Rectal smooth muscle tissue (tissue), 1 donor: ENCODE measurements around the gene ANKIB1.
A peak's percentile ranks its signal among the peaks of the same experiment; 100 is the strongest.
"Not testable (repeated sequence)": the region's sequence is repeated elsewhere in the genome, so short reads cannot be mapped to it uniquely, and the experiment has no call there.

Experiments used
- H3K27ac ChIP-seq: one replicate; pipeline ENCODE4 v1.7.0; 2013; ENCODE audit warnings: low read depth, low read length, inconsistent platforms
- H3K27me3 ChIP-seq: one replicate; pipeline ENCODE4 v1.7.0; 2013; ENCODE audit warnings: low read length; ENCODE audit not compliant: control insufficient read depth, insufficient read depth
- H3K36me3 ChIP-seq: one replicate; pipeline ENCODE4 v1.7.0; 2013; ENCODE audit warnings: low read length; ENCODE audit not compliant: control insufficient read depth, insufficient read depth
- H3K4me1 ChIP-seq: one replicate; pipeline ENCODE4 v1.7.0; 2013; ENCODE audit warnings: low read length; ENCODE audit not compliant: control insufficient read depth, insufficient read depth
- H3K4me3 ChIP-seq: one replicate; pipeline ENCODE4 v1.7.0; 2013; ENCODE audit warnings: low read length
- H3K9ac ChIP-seq: one replicate; pipeline ENCODE4 v1.7.0; 2013; ENCODE audit warnings: low read length

Gene ANKIB1

DNA sequence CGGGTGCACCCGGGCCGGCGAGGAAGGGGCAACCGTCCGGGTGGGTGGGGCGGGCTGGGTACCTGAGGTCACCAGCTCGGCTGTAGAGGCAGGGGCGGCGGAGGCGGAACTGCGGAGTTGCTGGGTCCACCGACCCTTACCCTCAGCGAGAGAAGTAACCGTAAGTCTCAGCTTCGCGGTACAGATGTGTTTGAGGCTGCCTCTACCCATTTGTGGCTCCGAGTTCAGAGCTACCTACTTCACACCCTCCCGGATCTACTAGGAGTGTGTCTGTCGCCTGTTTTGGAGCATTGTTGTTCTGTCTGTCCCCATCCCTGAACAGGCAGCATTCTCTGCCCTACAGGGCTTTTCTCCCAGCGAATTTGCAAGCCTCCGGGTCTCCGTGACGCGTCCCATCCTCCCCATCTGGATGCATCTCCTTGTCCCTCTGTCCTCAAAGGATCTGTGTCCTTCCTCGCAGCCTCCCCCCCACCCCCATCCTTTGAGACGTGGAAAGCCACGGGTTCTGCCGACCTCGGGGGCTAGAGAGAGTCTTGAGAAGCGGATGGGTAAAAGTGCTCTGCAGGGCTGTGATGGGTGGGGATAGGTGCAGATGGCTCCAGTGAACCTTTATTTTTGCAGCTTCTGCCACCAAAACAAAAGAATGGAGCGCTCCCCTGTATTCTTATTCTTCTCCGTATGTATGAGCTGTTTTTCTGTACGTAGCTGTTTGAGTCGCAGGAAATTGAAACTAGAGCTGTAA lies 757 bp downstream of the ANKIB1 start:
- no peaks in the 10 kb centered on the region for H3K36me3 ChIP-seq
- H3K27me3 ChIP-seq: no peaks in the 10 kb centered on the region
- H3K4me3 ChIP-seq: peak overlapping the region; percentile 71
- peaks cover 13% of the 10 kb centered on the region for H3K4me1 ChIP-seq
- H3K27ac ChIP-seq: peak overlapping the region; percentile 79
- H3K9ac ChIP-seq: peak overlapping the region; percentile 63

DNA sequence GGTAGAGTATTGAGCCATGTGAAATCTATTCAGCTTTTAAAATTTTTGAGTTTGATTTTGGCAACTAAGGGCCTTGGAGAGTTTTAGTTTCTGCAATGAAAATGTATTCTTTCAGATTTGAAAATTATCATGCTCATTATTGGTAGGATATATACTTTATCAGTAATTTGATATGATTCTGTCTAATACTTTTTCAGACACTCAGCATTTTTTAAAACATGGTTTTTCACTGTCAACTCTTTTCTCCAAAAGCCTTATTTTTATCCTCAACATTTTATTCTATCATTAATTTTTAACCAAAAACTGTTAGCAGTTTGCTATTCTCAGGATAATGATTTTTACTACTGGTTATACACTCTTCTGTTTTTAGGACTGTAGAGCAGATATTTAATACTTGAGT lies 4.8 kb downstream of the ANKIB1 start:
- no peaks in the 10 kb centered on the region for H3K27me3 ChIP-seq
- peaks cover 7% of the 10 kb centered on the region for H3K4me1 ChIP-seq
- no peak overlapping the region for H3K27ac ChIP-seq
- H3K4me3 ChIP-seq: no peak overlapping the region
- H3K36me3 ChIP-seq: no peaks in the 10 kb centered on the region
- no peak overlapping the region for H3K9ac ChIP-seq

DNA sequence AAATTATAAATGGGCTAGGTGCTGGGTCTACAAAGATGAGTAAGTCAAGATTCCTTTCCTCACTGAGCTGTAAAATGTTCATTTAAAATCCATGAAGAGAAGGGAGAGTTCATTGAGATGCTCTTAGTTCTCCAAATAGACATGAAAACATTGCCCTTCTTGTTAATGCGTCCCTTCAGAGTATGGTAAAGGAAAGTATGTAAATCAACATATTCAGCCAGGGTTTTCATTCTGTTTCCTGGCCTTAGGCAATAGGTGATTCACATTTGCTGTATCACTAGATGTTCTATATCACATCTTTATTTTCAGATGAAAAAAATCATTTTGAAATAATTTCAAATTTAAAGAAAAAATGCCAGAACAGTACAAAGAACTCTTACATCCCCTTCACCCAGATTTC lies 5.4 kb downstream of the ANKIB1 start:
- H3K27me3 ChIP-seq: no peaks in the 10 kb centered on the region
- no peaks in the 10 kb centered on the region for H3K36me3 ChIP-seq
- H3K27ac ChIP-seq: no peak overlapping the region
- no peak overlapping the region for H3K4me3 ChIP-seq
- no peak overlapping the region for H3K9ac ChIP-seq
- peaks cover 7% of the 10 kb centered on the region for H3K4me1 ChIP-seq

DNA sequence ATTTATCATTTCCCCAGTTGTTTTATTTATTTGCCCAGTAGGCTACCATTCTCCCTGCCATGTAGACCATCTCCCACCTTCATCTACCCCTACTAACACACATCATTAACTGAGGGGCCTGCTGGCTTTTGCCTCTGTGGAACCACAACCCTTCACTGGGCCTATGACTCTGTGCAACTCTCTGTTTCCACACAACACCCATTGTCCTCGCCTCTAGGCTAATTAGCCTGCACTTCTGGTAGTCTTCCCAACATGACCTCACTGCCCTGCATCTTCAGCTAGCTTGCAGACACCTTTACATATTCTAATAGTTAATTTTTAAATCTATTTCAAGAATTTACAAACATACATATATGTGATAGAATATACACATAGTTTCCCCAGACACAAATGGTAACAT lies 7.5 kb downstream of the ANKIB1 start:
- H3K27me3 ChIP-seq: no peaks in the 10 kb centered on the region
- no peaks in the 10 kb centered on the region for H3K36me3 ChIP-seq
- no peak overlapping the region for H3K9ac ChIP-seq
- H3K27ac ChIP-seq: no peak overlapping the region
- H3K4me1 ChIP-seq: no peaks in the 10 kb centered on the region
- H3K4me3 ChIP-seq: no peak overlapping the region

DNA sequence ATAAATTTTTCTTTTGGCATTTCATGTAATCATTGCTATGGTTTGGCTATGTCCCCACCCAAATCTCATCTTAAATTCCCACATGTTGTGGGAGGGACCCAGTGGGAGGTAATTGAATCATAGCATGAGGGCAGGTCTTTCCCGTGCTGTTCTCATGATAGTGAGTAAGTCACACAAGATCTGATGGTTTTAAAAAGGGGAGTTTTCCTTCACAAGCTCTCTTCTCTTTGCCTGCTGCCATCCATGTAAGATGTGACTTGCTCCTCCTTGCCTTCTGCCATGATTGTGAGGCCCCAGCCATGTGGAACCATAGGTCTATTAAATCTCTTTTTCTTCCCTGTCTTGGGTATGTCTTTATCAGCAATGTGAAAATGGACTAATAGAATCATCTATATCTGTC lies 9.0 kb downstream of the ANKIB1 start:
- H3K27ac ChIP-seq, H3K4me3 ChIP-seq, H3K36me3 ChIP-seq, H3K9ac ChIP-seq, H3K27me3 ChIP-seq, H3K4me1 ChIP-seq: not testable (repeated sequence)

DNA sequence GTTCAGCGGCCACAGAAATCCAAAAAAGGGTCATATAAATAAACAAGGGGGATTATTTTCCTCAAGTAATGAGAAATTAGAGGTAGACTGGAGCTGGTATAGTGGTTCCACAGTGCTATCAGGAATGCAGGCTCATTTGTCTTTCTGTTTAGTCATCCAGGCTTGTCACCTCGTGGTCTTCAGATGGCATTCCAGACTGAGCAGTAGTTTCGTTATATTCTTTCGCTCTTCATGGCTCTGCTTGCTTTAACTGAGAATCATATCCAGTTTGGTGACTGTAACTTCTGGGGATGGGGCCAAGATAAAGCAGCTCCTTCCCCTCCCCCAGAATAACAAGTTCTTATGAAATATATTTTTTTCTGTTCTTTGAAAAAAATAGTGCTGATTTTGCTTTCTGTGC lies 9.5 kb downstream of the ANKIB1 start:
- no peaks in the 10 kb centered on the region for H3K36me3 ChIP-seq
- H3K4me3 ChIP-seq: no peak overlapping the region
- no peak overlapping the region for H3K9ac ChIP-seq
- H3K27ac ChIP-seq: no peak overlapping the region
- no peaks in the 10 kb centered on the region for H3K27me3 ChIP-seq
- no peaks in the 10 kb centered on the region for H3K4me1 ChIP-seq

DNA sequence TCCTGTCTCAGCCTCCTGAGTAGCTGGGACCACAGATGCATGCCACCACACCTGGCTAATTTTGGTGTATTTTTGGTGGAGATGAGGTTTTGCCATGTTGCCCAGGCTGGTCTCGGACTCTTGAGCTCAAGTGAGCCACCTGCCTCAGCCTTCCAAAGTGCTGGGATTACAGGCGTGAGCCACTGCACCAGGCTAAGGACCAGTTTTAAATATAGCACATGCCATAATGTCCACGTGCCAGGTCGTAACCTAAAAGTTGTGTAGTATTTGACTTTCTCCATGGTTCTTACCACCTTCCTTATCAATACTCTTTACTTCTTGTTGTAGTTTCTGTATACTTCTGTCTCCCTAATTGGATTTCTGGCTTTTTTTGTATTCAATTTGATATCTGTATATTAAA lies 13.3 kb downstream of the ANKIB1 start:
- Histone ChIP-seq H3K27me3 (no peaks in the 10 kb centered on the region), H3K27ac (no peak overlapping the region), H3K4me1 (no peaks in the 10 kb centered on the region), H3K4me3 (no peak overlapping the region), H3K36me3 (no peaks in the 10 kb centered on the region), H3K9ac (no peak overlapping the region)

DNA sequence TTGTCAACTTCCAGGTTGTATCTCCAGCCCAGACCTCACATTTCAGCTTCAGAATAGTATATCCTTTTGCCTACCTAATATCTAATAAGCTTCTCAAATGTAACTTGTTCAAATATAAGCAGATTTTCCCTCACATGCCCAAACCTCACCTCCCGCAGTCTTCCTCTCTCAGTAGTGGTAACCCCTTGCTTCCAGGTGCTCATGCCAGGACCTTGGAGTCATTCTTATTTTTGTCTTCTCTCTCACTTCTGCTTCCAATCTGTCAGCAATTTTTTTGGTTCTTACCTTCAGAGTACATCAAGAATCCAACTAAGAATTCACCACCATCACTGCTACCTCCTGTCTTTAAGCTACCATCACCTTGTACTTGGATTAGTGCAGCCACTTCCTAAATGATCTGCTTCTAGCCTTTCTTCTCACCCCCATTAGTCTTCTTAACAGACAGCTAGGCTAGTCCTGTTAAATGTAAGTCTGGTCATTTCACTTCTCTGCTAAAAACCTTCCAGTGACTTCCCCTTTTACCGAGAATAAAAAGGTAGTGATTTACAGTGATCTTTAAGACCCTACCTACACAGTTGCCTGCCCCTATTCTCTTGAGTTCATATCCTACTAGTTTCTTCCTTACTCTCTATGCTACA lies 14.0 kb downstream of the ANKIB1 start:
- Histone ChIP-seq H3K9ac (no peak overlapping the region), H3K4me3 (no peak overlapping the region), H3K4me1 (no peaks in the 10 kb centered on the region), H3K36me3 (no peaks in the 10 kb centered on the region), H3K27me3 (no peaks in the 10 kb centered on the region), H3K27ac (no peak overlapping the region)

DNA sequence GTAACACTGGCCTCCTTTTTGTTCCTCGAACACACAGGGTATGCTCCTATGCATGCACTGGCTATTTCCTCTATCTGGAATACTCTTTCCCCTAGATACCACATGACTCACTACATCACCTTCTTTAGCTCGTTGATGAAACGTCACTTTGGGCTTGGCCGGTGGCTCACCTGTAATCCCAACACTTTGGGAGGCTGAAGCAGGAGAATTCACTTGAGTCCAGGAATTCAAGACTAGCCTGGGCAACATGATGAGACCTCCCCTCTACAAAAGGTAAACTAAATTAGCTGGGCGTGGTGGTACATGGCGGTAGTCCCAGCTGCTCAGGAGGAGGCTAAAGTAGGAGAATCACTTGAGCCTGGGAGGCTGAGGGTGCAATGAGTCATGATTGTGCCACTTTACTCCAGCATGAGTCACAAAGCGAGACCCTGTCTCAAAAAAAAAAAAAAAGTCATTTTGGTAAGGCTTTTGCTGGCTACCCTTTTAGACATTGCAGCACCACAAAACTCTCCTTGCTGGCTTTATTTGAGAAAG lies 14.5 kb downstream of the ANKIB1 start:
- Histone ChIP-seq H3K4me1 (no peaks in the 10 kb centered on the region), H3K27me3 (no peaks in the 10 kb centered on the region), H3K36me3 (no peaks in the 10 kb centered on the region), H3K9ac (no peak overlapping the region), H3K27ac (no peak overlapping the region), H3K4me3 (no peak overlapping the region)

DNA sequence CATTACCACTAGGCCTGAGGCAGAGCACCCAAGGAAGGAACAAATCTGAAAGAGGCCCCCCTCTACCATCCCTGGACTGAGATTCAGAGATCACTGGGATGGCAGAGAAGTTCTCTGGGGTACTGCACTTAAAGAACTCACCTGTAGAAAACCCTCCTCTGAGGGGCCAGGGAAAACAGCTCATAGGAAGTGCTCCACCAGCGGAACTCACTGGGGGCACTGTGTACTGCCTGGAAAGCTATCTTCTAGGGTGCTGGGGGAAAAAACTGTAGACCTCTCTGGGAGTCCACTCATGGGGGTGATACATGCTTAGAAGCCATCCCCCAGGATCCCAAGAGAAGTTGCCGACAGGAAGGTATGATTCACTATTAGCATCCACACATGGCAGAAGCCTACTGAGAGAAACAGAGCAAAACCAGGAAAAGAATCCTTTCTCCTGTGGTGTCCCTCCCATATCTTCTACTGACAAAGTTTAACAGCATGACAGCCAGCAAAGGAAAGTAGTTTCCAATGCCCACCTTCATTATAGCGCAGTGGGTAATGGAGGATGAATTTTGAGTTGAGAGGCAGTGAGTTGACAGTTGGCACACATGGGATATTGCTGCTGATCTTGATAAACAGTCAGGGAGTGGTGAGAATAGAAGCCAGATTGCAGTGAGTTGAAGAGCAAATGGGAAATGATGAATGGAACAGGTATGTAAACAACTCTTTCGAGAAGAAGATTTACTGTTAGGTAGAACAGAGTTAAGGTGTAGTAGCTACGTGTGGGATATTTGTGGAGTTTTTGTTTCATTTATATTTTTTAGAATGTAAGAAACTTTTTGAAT lies 20.9 kb downstream of the ANKIB1 start:
- no peaks in the 10 kb centered on the region for H3K4me1 ChIP-seq
- no peak overlapping the region for H3K4me3 ChIP-seq
- H3K27me3 ChIP-seq: no peaks in the 10 kb centered on the region
- H3K9ac ChIP-seq: no peak overlapping the region
- H3K27ac ChIP-seq: no peak overlapping the region
- H3K36me3 ChIP-seq: no peaks in the 10 kb centered on the region

DNA sequence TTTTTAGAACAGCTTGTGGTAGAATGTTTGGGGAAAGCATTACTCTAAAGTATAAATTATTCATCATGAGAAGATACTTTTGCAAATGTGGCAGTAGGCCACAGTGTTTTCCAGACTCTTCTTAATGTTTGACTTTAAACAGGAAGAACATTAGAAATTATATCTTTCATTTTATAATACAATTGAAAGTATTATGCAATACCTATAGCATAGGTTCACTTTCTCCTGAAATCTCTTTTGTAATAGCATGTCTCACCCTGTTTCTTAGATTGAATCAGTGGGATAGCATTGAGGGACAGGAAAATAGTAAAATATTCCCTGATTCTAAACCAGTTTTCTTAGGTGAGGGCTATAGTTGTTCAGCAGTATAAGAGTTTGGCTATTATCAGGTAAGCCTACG lies 23.1 kb downstream of the ANKIB1 start:
- no peaks in the 10 kb centered on the region for H3K36me3 ChIP-seq
- H3K27ac ChIP-seq: no peak overlapping the region
- no peaks in the 10 kb centered on the region for H3K4me1 ChIP-seq
- no peaks in the 10 kb centered on the region for H3K27me3 ChIP-seq
- H3K4me3 ChIP-seq: no peak overlapping the region
- H3K9ac ChIP-seq: no peak overlapping the region

DNA sequence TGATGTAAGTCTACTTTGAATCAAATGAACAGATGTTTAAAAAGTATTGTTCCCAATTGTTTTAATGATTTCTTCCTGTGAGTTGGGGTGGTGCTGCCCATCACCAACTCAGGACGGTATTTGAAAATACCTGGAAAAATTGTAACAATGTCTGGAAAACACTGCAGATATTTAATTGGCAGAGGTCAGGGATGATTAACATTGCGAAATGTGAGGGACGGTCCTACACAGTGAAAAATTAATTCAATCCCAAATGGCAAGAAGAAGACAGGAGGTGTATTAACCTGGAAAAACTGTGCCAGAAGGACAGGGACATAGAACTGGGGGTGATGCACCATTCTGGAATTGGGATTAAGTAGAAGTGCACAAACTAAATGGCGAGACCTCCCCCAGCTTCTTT lies 29.6 kb downstream of the ANKIB1 start:
- no peak overlapping the region for H3K9ac ChIP-seq
- no peak overlapping the region for H3K27ac ChIP-seq
- no peaks in the 10 kb centered on the region for H3K27me3 ChIP-seq
- H3K4me1 ChIP-seq: no peaks in the 10 kb centered on the region
- no peak overlapping the region for H3K4me3 ChIP-seq
- H3K36me3 ChIP-seq: no peaks in the 10 kb centered on the region
